SH-SY5Y (cell line): ENCODE data around the gene LRRC63.

Experiments
- GATA2 ChIP-seq: IDR thresholded peaks from 2 replicates; pipeline ENCODE4 v1.6.1; 2011; ENCODE audit warnings: mild to moderate bottlenecking, low read depth, low read length
- GATA3 ChIP-seq: IDR thresholded peaks from 2 replicates; pipeline ENCODE4 v1.6.1; 2011; ENCODE audit warnings: low read depth, mild to moderate bottlenecking, low read length, moderate library complexity

DNA sequence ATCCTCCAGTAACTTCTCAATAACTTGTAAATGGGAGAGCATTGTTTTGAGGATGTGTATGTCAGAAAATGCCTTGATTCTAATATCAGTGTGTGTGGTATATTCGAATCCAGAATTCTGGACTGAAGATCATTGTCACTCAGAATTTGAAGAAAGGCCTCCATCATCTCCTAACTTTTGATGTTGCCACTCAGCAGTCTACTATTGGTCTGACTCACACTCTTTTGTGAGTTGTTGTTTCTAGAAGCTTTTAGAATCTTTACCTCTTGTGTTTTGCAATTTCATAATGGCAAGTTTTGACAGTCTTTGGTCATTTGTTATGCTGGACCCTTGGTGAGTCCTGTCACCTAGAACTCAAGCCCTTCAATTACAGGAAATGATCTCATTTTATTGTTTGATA lies 98.3 kb downstream of the LRRC63 start:
- TF ChIP-seq GATA3: no peak
- TF ChIP-seq GATA2: no peak
